ENCODE data around the gene AP1M2.
"Not testable (repeated sequence)": the region's sequence is repeated elsewhere in the genome, so short reads cannot be mapped to it uniquely, and the experiment has no call there.

AP1M2 gene

DNA sequence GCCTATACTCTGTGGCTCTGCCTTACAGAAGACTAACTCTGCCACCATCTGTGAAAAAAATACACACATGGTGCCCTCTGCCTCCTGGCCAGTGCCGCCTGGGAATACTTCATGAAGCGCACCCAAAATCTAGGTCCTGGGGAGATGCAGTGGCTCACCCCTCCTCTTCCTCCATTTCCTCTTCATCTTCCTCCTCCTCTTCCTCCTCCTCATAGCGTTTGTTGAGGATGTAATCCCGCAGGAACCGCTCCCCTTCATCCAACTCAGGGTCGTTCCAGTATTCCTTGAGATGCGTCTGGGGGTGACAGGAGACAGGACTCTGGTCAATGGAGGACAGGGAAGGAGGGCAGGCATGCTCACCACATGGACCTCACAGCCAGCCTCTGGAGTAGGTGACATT is 27.0 kb downstream of the AP1M2 start:
- DNase-seq: no peak

DNA sequence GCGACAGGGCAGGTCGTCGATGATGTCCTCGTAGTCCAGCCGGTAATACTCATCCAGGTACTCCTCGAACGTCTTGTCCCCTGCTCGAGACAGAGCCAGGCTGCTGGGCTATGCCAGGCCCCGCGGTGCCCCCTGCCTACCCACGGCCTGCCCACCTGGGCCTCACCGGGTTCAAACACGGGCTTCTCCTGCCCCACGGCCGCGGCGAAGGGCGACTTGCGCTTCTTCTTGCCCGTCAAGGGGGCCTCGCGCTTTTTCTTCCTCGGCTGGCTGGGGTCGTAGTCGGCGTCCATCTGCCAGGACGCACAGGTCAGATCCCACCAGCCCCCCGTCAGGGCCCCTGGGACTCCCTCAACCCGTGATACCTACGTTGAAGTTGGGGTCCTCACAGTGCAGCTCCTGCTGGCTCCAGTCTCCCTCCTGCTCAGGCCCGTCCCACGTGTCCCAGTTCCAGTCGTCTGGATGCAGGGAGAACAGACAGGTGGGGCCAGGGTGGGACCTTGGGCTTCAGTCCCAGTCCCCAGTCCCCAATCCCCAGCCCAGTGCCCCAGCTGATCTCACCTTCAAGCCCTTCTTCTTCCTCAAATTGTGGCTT is 29.4 kb downstream of the AP1M2 start:
- DNase-seq: no peak

DNA sequence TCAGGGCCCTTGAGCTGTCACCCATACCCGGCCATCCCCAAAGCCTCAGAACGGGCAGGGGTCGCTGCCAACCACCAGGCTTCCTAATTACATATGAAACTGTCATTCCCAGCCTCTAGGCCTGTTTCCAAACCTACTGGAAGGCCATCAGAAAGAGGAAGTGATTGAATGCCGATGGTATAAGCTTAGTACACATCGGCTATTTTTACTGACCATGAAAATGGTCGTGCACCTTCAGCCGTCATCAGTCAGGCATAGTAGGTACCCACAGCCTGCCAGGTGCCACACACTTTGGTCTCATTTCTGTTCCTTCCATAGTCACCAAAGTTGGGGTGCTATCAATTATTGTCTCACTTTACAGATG is 31.5 kb downstream of the AP1M2 start:
- no peak for DNase-seq

DNA sequence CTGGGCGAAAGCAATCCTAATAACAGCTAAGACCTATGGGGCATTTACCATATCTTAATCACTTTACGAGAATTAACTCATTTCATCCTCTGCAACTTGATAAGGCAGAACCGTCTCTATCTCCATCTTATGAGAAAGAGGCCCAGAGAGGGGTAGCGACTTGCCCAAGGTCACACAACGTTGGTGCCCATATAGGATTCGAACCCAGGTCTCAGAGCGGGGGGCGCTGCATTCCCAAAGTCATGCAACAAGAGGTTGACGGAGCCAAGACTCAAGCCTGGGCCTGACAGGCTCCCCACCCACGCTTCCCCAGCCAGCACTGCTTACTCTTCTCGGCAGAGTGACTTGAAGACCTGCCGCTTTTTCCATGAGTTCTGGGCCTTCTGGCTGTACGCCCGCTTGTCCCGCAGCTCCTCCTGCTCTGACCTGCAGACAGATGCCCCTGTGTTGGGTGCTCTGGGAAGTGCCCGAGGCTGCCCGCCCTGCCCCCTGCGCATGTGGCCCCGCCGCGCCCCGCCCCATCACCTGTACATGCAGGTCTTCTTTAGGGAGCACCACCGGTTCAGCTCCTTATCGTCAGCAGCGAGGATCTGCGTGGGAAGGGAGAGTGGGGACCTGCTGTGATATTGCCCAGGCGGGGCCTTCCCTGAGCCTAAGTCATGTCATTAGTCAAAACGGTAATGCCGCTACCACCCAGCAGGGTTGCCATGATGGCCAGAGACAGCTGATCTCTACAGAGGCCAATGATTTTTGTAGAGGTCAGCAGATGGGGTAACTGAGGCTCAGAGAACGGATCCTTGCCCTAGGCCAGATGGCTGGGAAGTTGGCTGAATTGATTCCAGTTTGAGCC is 32.1 kb downstream of the AP1M2 start:
- DNase-seq: no peak

DNA sequence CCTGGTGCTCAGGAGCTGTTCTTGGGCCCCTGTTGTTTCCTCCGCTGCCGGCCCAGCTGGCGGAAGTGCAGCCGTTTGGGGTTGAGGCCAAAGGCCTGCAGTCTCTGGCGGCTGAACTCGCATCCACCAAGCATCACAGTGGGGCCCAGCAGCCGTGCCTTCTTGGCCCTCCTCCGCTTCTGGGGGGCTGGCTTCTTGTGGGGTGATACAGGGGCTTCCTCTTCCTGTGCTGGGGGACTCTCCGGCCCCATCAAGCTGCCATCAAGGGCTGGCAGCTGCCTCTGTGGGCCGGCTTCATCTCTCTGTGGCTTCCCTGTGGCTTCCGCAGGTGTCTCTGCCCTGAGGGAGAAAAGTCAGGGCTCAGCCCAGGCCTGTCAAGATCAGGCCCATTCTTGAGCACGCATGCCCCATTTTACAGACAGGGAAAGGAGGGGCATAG is 33.1 kb downstream of the AP1M2 start:
- peak; percentile 96 for DNase-seq

DNA sequence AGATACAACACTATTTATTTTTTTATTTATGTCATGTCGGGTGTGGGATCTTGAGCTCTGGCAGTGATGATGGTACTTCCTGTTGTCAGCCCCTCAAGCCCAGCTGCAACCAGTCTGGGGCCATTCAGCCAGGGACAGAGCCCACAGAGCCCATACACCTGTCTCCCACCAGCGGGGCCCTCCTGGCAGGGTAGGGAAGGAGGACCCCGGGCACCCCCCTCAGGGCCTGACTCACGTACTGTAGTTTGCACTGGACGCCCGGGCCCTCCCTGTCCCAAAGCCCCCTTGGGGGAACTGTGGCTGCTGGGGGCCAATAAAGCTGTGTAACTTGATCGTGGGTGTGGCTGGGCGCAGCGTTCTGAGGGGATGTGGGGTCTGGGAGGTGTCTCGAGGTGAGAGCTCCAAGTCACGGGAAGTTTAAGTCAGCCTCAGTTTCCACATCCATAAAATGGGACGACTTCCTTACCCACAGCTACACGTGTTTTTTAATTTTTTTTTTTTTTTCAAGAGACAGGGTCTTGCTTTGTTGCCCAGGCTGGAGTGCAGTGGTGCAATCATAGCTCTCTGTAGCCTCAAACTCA is 33.9 kb downstream of the AP1M2 start:
- DNase-seq: no peak

DNA sequence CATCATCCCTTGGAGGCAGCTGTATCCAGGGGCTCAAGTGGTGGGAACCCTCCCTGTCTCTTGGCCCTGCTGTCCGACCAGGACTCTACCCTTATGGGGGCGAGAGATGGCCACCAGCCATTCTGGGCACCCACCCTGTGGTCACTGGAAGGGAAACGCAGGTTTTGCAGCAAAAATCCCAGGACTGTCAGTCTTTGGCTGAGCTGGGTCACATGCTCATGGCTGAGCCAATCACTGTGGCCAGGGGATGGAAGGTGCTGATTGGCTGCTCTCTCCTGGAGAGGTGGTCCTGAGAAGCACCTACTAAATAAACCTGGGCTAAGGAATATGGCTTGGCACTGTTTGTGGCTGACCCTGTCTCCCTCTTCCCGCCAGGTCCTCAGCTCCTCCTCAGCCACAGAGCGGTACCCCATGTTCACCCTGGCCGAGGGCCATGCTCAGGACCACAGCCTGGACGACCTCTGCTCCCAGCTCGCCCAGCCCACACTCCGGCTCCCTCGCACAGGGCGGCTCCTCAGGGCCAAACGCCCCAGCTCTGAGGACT is 34.5 kb downstream of the AP1M2 start:
- DNase-seq: no peak

DNA sequence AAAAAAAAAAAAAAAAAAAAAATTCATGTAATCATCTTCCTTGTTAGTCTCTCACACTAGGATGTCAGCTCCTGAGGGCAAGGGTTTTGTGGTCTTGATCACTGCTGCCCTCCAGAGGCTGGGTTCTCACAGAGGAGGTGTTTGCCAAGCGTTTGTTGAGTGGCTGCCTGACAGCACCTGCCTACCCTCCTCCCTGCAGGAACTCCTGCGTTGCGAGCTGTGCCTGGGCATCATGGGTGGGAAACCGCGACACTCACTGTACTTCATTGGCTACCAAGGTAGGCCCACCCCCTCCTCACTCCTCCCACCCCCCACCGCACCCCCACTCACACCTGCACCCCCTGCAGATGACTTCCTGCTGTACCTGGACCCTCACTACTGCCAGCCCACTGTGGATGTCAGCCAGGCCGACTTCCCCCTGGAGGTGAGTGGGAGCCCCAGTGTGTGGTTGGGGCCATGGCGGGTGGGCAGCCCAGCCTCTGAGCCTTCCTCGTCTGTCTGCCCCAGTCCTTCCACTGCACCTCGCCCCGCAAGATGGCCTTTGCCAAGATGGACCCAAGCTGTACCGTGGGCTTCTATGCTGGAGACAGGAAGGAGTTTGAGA is 35.3 kb downstream of the AP1M2 start:
- peak; percentile 39 for DNase-seq

DNA sequence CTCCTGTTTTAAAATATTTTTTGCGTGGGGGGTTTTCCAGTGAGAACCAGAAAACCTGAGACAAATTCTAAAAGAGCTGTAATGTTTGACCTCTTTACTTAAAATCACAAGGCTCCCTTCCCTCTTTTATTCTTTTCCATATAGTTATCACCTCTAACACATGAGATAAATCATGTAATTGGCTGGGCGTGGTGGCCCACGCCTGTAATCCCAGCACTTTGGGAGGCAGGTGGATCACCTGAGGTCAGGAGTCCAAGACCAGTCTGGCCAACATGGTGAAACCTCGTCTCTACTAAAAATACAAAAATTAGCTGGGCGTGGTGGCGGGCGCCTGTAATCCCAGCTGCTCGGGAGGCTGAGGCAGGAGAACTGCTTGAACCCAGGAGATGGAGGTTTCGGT is 36.1 kb downstream of the AP1M2 start:
- not testable (repeated sequence) for DNase-seq

DNA sequence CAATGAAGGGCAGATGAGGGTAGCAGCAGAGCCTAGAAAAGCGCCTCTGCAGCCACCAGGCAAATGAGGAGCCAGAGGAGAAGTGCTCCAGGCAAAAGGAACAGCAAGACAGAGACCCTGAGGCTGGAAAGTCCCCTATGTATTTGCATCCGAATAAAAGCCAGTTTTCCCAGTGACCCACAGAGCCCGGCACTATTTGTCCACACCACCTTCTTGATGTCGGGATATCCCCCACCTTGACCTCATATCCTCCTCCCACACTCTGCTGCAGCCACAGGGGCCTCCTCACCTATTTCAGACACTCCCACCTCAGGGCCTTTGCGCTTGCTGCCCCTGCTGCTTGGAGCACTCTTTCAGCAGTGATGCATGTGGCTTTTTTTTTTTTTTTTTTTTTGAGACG is 36.8 kb downstream of the AP1M2 start:
- no peak for DNase-seq

DNA sequence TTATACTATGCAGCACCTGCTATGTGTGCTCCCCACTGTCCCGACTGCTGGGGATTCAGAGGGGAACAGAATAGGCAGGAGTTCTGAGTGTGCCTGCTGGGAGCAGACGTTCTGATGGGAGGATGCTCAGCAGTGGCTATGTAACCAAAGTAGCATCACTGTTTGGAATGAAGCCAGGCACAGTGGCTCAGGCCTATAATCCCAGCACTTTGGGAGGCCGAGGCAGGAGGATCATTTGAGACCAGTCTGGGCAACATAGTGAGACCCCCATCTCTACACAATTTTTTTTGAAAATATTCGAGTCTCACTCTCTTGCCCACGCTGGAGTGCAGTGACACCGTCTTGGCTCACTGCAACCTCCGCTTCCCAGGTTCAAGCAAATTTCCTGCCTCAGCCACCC is 37.4 kb downstream of the AP1M2 start:
- no peak for DNase-seq

DNA sequence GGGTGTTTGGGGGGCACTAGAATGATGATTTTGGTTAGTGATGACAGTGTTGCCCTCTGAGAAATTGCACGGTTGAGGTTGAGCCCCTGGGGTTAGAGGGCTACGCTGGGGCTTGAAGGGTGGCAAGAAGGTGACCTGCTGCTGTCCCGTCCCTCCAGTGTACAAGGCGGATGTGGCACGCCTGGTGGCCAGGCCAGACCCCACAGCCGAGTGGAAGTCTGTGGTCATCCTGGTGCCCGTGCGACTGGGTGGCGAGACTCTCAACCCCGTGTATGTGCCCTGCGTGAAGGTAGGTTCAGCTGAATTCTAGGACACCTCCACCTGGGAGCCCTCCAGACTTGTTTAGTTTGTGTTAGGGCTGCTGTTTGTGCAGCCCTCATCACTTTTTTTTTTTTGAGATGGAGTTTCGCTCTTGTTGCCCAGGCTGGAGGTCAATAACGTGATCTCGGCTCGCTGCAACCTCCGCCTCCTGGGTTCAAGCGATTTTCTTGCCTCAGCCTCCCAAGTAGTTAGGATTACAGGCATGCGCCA is 38.3 kb downstream of the AP1M2 start:
- DNase-seq: no peak

DNA sequence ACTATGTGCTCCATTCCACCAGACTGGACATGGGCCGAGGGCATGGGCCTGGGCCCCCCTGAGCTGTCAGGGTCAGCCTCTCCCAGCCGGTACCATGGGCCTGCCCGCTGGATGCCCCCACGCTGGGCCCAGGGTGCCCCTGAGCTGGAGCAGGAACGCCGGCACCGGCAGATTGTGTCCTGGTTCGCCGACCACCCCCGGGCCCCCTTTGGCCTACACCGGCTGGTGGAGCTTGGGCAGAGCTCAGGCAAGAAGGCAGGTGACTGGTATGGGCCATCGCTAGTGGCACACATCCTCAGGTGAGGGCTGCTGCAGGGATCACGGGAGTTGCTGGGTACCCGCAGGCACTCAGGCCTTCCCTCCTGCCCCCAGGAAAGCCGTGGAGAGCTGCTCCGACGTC is 40.3 kb downstream of the AP1M2 start:
- no peak for DNase-seq

DNA sequence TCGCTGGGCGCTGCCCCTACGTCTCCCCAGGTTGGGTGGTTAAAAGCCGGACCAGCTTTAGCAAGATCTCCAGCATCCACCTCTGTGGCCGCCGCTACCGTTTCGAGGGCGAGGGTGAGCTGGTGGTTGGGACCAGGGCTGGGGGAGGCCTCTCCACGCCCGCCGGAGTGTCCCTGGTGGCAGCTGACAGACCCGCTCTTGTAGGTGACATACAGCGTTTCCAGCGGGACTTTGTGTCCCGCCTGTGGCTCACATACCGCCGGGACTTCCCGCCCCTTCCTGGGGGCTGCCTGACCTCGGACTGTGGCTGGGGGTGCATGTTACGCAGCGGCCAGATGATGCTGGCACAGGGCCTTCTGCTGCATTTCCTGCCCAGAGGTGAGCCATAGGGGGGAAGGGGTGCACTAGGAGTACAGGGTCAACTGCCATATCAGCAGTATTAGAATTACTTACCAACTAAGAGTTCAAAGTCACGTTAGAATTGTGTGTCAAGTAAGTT is 42.3 kb downstream of the AP1M2 start:
- no peak for DNase-seq

DNA sequence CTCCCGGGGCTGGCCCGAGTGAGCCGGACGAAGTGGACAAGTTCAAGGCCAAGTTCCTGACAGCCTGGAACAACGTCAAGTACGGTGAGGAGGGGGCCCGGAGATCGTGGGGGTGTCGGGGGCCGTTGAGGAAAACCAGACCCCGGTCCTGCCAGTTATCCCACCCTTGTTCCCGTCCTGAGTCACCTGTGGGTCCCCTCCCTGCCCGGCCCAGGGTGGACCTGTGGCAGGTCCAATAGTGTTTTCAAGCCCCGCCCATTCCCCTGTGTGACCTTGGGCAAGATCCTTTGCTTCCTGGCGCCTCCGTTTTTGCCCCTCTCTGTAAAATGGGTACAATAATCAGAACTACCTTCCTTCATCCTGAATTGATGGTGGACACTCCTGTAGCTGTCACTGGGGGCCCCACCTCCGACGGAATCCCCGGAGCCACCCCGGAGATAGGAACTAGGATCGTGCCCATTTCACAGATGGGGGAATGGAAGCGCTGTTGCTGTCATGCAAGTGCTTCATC is 42.8 kb downstream of the AP1M2 start:
- no peak for DNase-seq

DNA sequence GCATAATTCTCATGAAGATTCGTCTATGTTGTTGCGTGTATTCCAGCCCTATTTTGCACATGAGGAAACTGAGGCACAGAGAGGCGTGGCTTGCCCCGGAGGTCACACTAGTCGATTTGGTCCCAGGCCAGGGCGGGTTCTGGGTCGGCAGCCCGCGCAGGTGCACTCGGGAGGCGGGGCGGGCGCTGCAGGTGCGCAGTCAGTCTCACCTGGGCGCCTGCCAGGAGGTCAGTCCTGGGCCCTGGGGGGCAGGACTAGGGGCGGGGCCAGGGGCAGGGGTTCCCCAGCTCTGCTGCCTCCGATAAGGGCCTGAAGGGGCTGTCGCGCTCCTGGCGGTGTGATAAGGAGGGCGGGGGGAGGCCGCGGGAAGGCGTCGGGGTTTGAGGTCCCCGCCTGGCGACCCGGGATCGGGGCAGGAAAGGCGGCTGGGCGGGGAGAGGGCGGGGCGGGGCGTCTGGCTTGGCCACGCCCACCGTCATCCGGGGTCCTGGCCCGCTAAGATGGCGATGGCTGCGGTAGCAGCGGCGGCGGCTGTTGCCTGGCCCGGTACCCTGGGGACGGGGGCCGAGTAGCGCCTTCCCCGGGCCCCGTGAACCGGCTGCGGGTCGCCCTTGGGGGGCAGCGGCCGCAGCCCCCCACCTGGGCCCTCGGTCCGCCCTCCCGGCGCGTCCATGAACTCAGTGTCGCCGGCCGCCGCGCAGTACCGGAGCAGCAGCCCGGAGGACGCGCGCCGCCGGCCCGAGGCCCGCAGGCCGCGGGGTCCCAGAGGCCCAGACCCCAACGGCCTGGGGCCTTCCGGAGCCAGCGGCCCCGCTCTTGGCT is 43.5 kb downstream of the AP1M2 start, which contains the start of gene ATG4D:
ATG4D (plus strand) TSS at position 485 of the 822 bp plus-strand sequence; CDS start at position 672, 187 bp downstream.
- DNase-seq: peak; percentile 61

DNA sequence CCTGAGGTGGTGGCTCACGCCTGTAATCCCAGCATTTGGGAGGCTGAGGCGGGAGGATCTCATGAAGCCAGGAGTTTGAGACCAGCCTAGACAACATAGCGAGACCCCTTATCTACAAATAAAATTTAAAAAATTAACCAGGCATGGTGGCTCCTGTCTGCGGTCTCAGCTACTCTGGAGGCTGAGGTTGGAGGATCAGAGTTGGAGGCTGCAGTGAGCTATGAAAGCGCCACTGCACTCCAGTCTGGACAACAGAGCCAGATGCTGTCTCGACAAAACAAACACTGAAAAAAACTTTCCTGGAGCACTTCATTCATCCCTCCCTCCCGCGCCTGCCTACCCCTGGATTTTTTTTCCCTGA is 44.1 kb downstream of the AP1M2 start:
- DNase-seq: no peak

DNA sequence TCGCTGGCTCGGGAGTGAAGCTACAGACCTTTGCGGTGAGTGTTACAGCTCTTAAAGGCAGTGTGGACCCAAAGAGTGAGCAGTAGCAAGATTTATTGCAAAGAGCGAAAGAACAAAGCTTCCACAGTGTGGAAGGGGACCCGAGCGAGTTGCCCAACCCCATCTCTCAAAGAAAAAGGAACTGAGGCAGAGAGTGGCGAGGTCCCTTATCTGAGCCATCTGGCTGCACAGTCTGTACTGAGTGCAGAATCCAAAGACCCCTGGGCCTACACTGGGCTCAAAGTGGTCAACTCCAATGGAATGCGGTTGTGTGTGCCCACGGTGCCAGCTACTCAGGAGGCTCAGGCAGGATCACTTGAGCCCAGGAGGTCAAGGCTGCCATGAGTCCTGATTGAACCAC is 48.1 kb downstream of the AP1M2 start:
- not testable (repeated sequence) for DNase-seq

DNA sequence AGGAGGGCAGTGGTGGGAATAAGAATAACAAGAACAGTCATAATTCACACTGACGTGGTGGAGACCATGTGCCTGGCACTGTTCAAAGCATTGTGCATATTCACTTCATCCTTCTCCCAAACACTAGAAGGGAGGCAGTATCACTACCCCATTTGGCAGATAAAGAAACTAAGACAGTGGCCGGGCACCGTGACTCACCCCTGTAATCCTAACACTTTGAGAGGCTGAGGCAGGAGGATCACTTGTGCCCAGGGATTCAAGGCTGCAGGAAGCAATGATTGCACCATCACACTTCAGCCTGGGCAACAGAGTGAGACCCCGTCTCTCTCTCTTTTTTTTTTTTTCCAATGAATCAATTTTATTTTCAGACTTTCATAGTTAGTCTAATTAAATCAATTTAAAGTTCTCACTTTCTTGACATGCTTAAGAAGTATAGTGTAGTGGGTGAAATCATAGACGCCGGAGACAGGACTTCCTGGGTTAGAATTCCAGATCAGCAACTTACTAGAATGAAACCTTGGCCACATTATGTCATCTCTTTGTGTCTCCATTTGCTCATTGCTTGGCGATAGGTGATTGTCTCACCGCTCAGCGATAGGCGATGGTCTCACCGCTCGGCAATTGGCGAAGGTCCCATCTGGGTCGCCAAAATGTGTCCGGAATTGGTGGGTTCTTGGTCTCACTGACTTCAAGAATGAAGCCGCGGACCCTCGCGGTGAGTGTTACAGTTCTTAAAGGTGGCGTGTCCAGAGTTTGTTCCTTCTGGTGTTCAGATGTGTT is 48.7 kb downstream of the AP1M2 start:
- no peak for DNase-seq

DNA sequence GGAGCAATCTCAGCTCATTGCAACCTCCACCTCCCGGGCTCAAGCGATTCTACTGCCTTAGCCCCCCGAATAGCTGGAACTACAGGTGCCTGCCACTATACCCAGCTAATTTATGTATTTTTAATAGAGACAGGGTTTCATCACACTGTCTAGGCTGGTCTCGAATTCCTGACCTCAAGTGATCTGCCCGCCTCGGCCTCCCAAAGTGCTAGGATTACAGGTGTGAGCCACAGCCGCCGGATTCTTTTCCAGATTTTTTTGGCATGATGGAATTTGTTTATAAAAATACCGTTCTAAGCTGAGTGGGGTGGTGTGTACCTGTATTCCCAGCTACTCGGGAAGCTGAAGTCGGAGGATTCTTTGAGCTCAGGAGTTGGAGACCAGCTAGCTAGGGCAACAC is 49.4 kb downstream of the AP1M2 start:
- DNase-seq: no peak

DNA sequence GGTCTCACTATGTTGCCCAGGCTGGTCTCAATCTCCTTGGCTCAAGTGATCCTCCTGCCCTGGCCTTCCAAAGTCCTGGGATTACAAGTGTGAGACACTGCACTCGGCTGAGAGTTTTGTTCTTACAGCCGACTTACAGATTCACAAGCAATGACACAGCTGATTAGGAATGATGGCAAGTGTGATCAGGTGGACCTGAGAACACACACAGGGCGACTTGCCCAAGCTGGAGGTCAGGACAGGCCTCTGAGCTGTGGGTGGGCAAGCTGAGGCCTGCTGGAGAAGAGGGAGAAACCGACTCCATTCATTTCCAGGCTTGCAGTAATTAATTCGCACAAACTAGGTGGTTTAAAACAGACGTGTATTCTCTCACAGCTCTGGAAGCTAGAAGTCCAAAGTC is 51.5 kb downstream of the AP1M2 start:
- no peak for DNase-seq
